ENCODE results near the gene MMD2.

MMD2 gene

DNA sequence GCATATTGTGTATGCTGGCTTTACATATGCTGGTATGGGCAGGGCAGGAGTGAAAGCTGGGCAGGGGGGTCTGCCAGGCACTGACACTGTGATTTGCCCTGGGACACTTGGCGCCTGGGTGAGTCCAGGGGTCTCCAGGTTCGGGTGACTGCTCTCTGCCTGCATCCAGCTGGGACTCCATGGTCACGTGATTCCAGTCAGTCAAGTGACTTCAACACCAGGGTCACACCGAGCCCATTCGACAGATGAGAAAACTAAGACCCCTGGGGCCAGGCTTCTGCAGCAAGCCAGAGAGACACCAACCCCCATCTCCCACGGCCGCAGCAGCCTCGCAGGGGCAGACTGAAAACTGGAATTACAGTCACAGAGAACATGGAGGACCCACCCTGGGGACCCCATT lies 30.0 kb downstream of the MMD2 start:
- Histone ChIP-seq H3K9ac (ENCODE audit: low read depth, low read length) (no peak overlapping the region), H3K27me3 (ENCODE audit: insufficient read depth, low read length) (no peaks in the 10 kb centered on the region), H3K4me3 (ENCODE audit: low read length) (no peak overlapping the region), H3K4me1 (ENCODE audit: insufficient read depth, low read length) (no peaks in the 10 kb centered on the region), H3K27ac (ENCODE audit: low read depth, low read length) (no peak overlapping the region), H3K9me3 (ENCODE audit: insufficient read depth, low read depth, low read length) (no peaks in the 10 kb centered on the region), H3K36me3 (ENCODE audit: insufficient read depth, low read length) (no peaks in the 10 kb centered on the region)
- 91% methylated on average over 8 of the region's 8 CpGs for WGBS

DNA sequence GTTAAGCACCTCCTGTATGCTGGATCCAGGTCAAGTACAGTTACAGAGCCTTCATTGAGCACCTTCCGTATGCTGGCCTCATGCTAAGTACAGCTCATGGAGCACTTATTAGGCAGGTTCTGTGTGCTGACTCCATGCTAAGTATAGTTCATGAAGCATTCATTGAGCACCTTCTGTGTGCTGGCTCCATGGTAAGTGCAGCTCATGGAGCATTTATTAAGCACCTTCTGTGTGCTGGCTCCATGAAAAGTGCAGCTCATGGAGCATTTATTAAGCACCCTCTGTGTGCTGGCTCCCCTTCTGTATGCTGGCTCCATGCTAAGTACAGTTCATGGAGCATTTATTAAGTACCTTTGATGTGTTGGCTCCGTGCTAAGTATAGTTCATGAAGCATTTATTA lies 30.5 kb downstream of the MMD2 start:
- Histone ChIP-seq H3K9me3 (ENCODE audit: insufficient read depth, low read depth, low read length) (no peaks in the 10 kb centered on the region), H3K36me3 (ENCODE audit: insufficient read depth, low read length) (no peaks in the 10 kb centered on the region), H3K9ac (ENCODE audit: low read depth, low read length) (no peak overlapping the region), H3K27ac (ENCODE audit: low read depth, low read length) (no peak overlapping the region), H3K4me1 (ENCODE audit: insufficient read depth, low read length) (no peaks in the 10 kb centered on the region), H3K4me3 (ENCODE audit: low read length) (no peak overlapping the region), H3K27me3 (ENCODE audit: insufficient read depth, low read length) (no peaks in the 10 kb centered on the region)
- 95% methylated on average over 2 of the region's 2 CpGs for WGBS

DNA sequence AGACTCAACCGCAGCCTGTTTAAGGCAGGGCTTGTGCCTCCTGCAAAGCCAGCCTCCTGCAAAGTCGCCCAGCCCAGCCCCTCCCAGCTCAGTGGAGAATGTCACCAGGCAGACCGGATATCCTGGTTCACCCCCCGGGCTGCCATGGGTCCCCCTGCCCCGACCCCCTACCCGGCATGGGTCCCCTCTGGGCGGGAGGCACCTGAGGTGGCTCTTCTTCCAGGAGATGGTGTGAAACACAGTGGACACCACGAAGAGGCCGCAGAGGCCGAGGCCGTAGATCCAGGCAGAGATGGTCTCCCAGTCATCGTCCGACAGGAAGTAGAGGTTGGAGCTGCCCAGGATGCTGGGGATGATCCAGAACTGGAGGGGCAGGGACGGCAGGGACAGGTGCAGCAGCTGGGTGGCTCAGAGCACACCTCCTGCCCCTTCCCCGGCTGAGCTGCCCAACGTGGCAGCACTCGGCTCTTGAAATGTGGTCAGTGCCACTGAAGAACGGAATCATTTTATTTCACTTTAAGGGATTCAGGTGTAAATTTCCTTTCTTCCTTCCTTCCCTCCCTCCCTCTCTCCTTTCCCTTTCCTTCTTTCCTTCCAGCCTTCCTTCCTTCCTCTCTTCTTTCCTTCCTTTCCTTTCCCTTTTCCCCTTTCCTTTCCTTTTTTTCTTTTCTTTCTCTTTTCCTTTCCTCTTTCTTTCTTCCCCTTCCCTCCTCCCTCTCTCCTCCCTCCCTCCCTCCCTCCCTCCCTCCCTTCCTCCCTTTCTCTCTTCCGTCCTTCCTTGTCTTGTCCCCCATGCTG lies 38.8 kb downstream of the MMD2 start:
- WGBS, result 87% methylated on average over 19 of the region's 19 CpGs
- H3K4me3 ChIP-seq (ENCODE audit: low read length), result no peak overlapping the region
- no peaks in the 10 kb centered on the region for H3K36me3 ChIP-seq (ENCODE audit: insufficient read depth, low read length)
- no peaks in the 10 kb centered on the region for H3K9me3 ChIP-seq (ENCODE audit: insufficient read depth, low read depth, low read length)
- H3K9ac ChIP-seq (ENCODE audit: low read depth, low read length), result no peak overlapping the region
- H3K27me3 ChIP-seq (ENCODE audit: insufficient read depth, low read length), result no peaks in the 10 kb centered on the region
- H3K4me1 ChIP-seq (ENCODE audit: insufficient read depth, low read length), result no peaks in the 10 kb centered on the region
- no peak overlapping the region for H3K27ac ChIP-seq (ENCODE audit: low read depth, low read length)

DNA sequence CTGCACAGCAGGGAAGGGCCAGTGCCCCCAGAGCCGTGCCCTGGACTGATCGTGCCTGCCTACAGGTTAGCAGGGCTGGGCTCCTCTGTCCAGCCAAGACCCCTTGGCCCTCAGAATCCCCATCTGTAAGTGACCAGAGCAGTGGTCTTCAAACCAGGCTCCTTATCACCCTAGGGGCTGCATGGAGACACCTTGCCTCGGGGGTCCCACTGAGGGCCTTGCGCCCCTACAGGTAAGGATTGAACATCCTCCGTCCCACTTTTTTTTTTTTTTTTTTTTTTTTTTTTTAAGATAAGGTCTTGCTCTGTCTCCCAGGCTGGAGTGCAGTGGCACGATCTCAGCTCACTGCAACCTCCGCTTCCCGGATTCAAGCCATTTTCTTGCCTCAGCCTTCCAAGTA lies 42.9 kb downstream of the MMD2 start:
- WGBS, result 80% methylated on average over 7 of the region's 8 CpGs
- H3K9ac ChIP-seq (ENCODE audit: low read depth, low read length), result no peak overlapping the region

DNA sequence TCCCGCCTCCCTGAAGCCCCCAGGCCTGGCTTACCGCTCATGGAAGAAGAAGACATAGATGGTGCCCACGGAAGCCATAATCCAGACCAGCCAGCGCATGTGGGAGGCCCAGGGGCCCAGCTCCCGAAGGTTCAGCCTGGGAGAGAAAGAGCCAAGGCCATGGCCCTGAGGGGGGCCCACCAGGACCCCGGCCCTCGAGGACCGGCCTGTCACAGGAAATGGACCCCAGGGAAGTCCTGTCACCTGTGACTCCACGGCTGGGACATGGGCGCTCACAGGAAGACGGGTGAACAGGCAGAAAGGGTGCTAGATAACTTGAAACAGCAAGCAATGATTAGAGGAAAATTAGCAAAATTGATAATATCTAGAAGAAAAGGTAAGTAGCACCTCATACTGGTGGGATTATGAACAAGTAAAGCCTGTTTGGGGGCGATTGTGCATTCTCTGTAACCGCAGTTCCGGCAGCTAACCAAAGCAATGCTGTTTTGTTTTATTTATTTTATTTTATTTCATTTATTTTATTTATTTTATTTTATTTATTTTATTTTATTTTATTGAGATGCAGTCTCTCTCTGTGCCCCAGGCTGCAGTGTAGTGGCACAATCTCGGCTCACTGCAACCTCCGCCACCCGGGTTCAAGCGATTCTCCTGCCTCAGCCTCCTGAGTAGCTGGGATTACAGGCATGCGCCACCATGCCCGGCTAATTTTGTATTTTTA lies 47.7 kb downstream of the MMD2 start:
- Histone ChIP-seq H3K36me3 (ENCODE audit: insufficient read depth, low read length) (no peaks in the 10 kb centered on the region), H3K4me1 (ENCODE audit: insufficient read depth, low read length) (no peaks in the 10 kb centered on the region), H3K4me3 (ENCODE audit: low read length) (no peak overlapping the region), H3K27me3 (ENCODE audit: insufficient read depth, low read length) (no peaks in the 10 kb centered on the region), H3K27ac (ENCODE audit: low read depth, low read length) (no peak overlapping the region), H3K9me3 (ENCODE audit: insufficient read depth, low read depth, low read length) (no peaks in the 10 kb centered on the region), H3K9ac (ENCODE audit: low read depth, low read length) (no peak overlapping the region)
- 94% methylated on average over 19 of the region's 20 CpGs for WGBS

More for the DNA sequence above, 42.9 kb downstream of the MMD2 start:
- H3K27ac ChIP-seq (ENCODE audit: low read depth, low read length), result no peak overlapping the region
- no peak overlapping the region for H3K4me3 ChIP-seq (ENCODE audit: low read length)
- no peaks in the 10 kb centered on the region for H3K9me3 ChIP-seq (ENCODE audit: insufficient read depth, low read depth, low read length)
- no peaks in the 10 kb centered on the region for H3K27me3 ChIP-seq (ENCODE audit: insufficient read depth, low read length)
- H3K4me1 ChIP-seq (ENCODE audit: insufficient read depth, low read length), result no peaks in the 10 kb centered on the region
- H3K36me3 ChIP-seq (ENCODE audit: insufficient read depth, low read length), result no peaks in the 10 kb centered on the region

DNA sequence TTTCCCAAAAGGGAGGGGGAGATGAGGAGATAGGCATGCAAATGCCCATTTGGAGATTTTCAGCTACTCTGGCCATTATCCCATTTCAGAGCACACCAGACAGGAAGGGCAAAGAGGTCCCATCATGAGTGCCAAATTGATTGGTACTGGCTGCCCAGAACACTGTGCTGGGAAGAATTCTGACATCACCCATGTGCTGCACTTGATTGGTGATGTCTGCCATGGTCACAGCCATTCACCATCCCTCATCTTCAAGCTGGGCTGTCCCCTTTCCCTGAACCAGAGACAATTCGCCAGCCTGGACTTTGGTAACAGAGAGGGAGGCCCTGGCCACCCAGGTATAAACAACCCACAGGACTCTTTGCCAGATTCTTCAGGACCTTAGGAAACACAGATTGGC lies 52.3 kb downstream of the MMD2 start:
- Histone ChIP-seq H3K9ac (ENCODE audit: low read depth, low read length) (no peak overlapping the region), H3K27me3 (ENCODE audit: insufficient read depth, low read length) (no peaks in the 10 kb centered on the region), H3K27ac (ENCODE audit: low read depth, low read length) (no peak overlapping the region), H3K36me3 (ENCODE audit: insufficient read depth, low read length) (no peaks in the 10 kb centered on the region), H3K4me3 (ENCODE audit: low read length) (no peak overlapping the region), H3K4me1 (ENCODE audit: insufficient read depth, low read length) (no peaks in the 10 kb centered on the region), H3K9me3 (ENCODE audit: insufficient read depth, low read depth, low read length) (no peaks in the 10 kb centered on the region)
- WGBS, result 79% methylated on average over 1 of the region's 1 CpG

DNA sequence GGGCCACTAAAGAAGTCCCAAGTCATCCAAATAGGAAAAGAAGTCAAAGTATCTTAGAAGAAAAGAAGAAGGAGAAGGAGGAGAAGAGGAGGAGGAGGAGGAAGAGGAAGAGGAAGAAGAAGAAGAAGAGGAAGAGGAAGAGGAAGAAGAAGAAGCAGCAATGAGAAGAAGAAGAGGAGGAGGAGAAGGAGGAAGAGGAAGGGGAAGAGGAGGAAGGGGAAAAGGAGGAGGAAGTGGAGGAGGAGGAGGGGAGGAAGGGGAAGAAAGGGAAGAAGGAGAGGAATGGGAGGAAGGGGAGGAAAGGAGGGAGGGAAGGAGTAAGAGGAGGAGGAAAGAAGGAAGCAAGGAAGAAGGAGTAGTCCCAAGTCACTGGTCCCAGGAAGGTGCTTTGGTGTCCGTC lies 53.8 kb downstream of the MMD2 start:
- H3K27ac ChIP-seq (ENCODE audit: low read depth, low read length), result no peak overlapping the region
- WGBS, result 85% methylated on average over 1 of the region's 1 CpG

DNA sequence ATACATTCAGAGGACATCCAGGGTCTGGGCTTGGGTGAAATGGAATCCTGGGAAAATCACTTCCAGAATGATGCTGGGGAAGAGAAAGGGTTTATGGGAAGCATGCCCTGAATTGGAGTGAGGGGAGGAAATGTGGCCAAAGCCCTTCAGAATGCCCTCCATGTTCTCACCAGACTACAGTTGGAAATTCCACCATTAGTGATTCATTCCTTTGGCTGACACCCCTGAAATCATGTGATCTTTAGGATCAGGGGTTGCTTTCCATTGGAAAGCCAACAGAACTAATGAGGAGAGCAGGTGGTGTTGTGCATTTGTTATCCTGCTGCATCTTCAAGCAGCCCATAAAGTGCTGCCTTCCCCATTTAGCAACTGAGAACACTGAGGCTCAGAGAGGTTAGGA lies 54.6 kb downstream of the MMD2 start:
- Histone ChIP-seq H3K9ac (ENCODE audit: low read depth, low read length) (no peak overlapping the region), H3K4me1 (ENCODE audit: insufficient read depth, low read length) (no peaks in the 10 kb centered on the region), H3K9me3 (ENCODE audit: insufficient read depth, low read depth, low read length) (no peaks in the 10 kb centered on the region), H3K4me3 (ENCODE audit: low read length) (no peak overlapping the region), H3K27ac (ENCODE audit: low read depth, low read length) (no peak overlapping the region), H3K27me3 (ENCODE audit: insufficient read depth, low read length) (no peaks in the 10 kb centered on the region), H3K36me3 (ENCODE audit: insufficient read depth, low read length) (no peaks in the 10 kb centered on the region)

More for the DNA sequence above, 53.8 kb downstream of the MMD2 start:
- no peaks in the 10 kb centered on the region for H3K4me1 ChIP-seq (ENCODE audit: insufficient read depth, low read length)
- no peak overlapping the region for H3K9ac ChIP-seq (ENCODE audit: low read depth, low read length)
- H3K9me3 ChIP-seq (ENCODE audit: insufficient read depth, low read depth, low read length), result no peaks in the 10 kb centered on the region
- no peaks in the 10 kb centered on the region for H3K27me3 ChIP-seq (ENCODE audit: insufficient read depth, low read length)
- H3K4me3 ChIP-seq (ENCODE audit: low read length), result no peak overlapping the region
- H3K36me3 ChIP-seq (ENCODE audit: insufficient read depth, low read length), result no peaks in the 10 kb centered on the region

DNA sequence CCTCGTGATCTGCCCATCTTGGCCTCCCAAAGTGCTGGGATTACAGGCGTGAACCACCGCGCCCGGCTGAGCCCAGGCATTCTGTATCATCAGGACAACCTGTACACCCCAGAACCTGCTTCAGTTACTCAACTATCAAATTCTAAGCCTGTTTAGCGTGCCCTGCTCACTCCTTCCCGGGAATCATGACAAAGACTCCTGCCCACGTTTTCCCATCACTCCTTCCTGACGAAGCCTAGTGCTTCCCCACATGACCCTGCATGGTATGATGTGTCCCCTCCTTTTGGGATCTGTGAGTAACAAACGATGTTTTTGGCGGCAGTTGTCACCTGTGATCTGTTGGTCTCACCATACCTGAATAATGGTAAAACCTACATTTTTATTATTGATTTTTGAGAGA lies 63.2 kb downstream of the MMD2 start:
- H3K9me3 ChIP-seq (ENCODE audit: insufficient read depth, low read depth, low read length), result no peaks in the 10 kb centered on the region
- peaks cover 3% of the 10 kb centered on the region; the same call in 1 of the 2 replicates for H3K4me1 ChIP-seq (ENCODE audit: insufficient read depth, low read length)
- 94% methylated on average over 11 of the region's 11 CpGs for whole genome bisulfite sequencing
- no peaks in the 10 kb centered on the region for H3K27me3 ChIP-seq (ENCODE audit: insufficient read depth, low read length)
- no peak overlapping the region for H3K4me3 ChIP-seq (ENCODE audit: low read length)
- H3K9ac ChIP-seq (ENCODE audit: low read depth, low read length), result no peak overlapping the region
- no peaks in the 10 kb centered on the region for H3K36me3 ChIP-seq (ENCODE audit: insufficient read depth, low read length)
- no peak overlapping the region for H3K27ac ChIP-seq (ENCODE audit: low read depth, low read length)

DNA sequence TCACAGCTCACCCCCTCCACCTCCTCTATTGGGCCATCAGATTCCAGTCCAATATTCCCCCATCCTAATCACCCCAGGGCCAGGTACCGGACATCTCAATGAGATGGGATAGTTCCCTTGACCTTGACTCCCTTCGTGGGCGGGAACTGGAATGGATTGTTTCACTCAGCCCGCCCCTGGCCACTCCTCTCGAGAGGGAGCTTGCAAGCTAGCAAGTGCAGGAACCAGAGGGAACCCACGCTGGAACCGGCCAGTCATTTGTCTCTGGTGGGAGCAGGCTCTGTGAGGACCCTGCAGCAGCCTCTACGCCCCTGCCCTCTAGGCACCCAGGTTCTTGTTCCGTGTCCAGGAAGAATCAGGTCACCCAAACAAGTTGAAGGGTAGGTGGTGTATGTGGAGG lies 64.5 kb downstream of the MMD2 start:
- Histone ChIP-seq H3K4me1 (ENCODE audit: insufficient read depth, low read length) (peaks cover 3% of the 10 kb centered on the region; the same call in 1 of the 2 replicates), H3K9ac (ENCODE audit: low read depth, low read length) (no peak overlapping the region), H3K27me3 (ENCODE audit: insufficient read depth, low read length) (no peaks in the 10 kb centered on the region), H3K27ac (ENCODE audit: low read depth, low read length) (no peak overlapping the region), H3K36me3 (ENCODE audit: insufficient read depth, low read length) (no peaks in the 10 kb centered on the region), H3K9me3 (ENCODE audit: insufficient read depth, low read depth, low read length) (no peaks in the 10 kb centered on the region), H3K4me3 (ENCODE audit: low read length) (no peak overlapping the region)
- WGBS, result 89% methylated on average over 9 of the region's 9 CpGs

DNA sequence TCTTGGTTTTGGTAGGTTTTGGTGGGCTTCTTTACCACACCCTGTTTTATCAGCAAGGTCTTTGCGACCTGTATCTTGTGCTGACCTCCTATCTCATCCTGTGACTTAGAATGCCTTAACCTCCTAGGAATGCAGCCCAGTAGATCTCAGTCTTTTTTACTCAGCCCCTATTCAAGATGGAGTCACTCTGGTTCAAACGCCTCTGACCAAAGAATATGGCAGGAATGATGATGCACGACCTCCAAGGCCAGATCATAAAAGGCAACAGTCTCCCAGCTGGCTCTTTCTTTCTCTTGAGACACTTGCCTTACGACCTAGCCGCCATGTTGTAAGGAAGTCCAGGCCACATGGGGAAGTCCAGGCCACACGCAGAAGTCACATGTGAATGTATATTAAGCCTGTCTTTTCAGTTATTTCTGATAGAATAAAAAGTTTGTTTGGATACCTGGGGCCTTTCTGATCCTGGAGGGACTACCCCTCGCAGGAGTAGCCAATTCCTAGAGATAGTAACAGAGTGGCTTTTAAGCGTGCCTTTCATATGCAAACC lies 65.0 kb downstream of the MMD2 start:
- H3K27me3 ChIP-seq (ENCODE audit: insufficient read depth, low read length), result no peaks in the 10 kb centered on the region
- no peaks in the 10 kb centered on the region for H3K9me3 ChIP-seq (ENCODE audit: insufficient read depth, low read depth, low read length)
- H3K9ac ChIP-seq (ENCODE audit: low read depth, low read length), result no peak overlapping the region
- no peak overlapping the region for H3K4me3 ChIP-seq (ENCODE audit: low read length)
- H3K4me1 ChIP-seq (ENCODE audit: insufficient read depth, low read length), result peaks cover 3% of the 10 kb centered on the region; the same call in 1 of the 2 replicates
- 97% methylated on average over 8 of the region's 8 CpGs for WGBS
- no peaks in the 10 kb centered on the region for H3K36me3 ChIP-seq (ENCODE audit: insufficient read depth, low read length)
- no peak overlapping the region for H3K27ac ChIP-seq (ENCODE audit: low read depth, low read length)

Measured in HUES64 (cell line).